Mesothelial cell of epicardium (in vitro differentiated cells): Measurements from ENCODE around the gene DNAJC11. TPM values are rescaled to one million over a fixed set of nuclear protein-coding genes. Genes with fewer than 3 reads are reported as not detected.
"Not testable (repeated sequence)": the region's sequence is repeated elsewhere in the genome, so short reads cannot be mapped to it uniquely, and the experiment has no call there.

ENCODE experiments used
- DNase-seq, 2 experiments: peaks; one replicate each; pipeline ENCODE4 v3.0.0; 2021; ENCODE audit warnings: low spot score in 2 of 2; ENCODE audit not compliant: unreplicated experiment in 2 of 2
- H3K27ac Mint-ChIP-seq: 2 replicates; pipeline ENCODE4 v1.8.0; 2021; ENCODE audit warnings: mixed read lengths
- H3K27me3 Mint-ChIP-seq: 2 replicates; pipeline ENCODE4 v1.8.0; 2021; ENCODE audit warnings: low read depth, mixed read lengths
- H3K36me3 Mint-ChIP-seq: 2 replicates; pipeline ENCODE4 v1.8.0; 2021; ENCODE audit warnings: mixed read lengths
- H3K4me1 Mint-ChIP-seq: 2 replicates; pipeline ENCODE4 v1.8.0; 2021; ENCODE audit warnings: mixed read lengths
- H3K4me3 Mint-ChIP-seq: 2 replicates; pipeline ENCODE4 v1.8.0; 2021; ENCODE audit warnings: mild to moderate bottlenecking, moderate library complexity, mixed read lengths
- H3K9me3 Mint-ChIP-seq: 2 replicates; pipeline ENCODE4 v1.8.0; 2021; ENCODE audit warnings: mixed read lengths
- CTCF ChIP-seq: fragments of 200-600 bp; sonication (generic); IDR thresholded peaks from one replicate; pipeline ENCODE4 v1.5.0; 2021; ENCODE audit warnings: antibody characterized with exemption; ENCODE audit not compliant: unreplicated experiment
- total RNA-seq: library from RNA; stranded (reverse); gene quantifications from 3 replicates; pipeline ENCODE4 v1.2.1, GENCODE V29; 2021

Gene DNAJC11
- total RNA-seq, 1 donor from 2014 or later: 63.4 TPM

- Mint-ChIP-seq H3K4me1 (no peaks in the 10 kb centered on the region), H3K36me3 (peaks cover 26% of the 10 kb centered on the region), H3K4me3 (no peak overlapping the region), H3K27me3 (no peaks in the 10 kb centered on the region), H3K27ac (no peak overlapping the region), H3K9me3 (no peaks in the 10 kb centered on the region)
- no peak for TF ChIP-seq CTCF
- DNase-seq: no peak
Observed at GRCh38 chr1:6668503-6668902, 33.1 kb downstream of the DNAJC11 start.

GRCh38 chr1:6667139-6667538, 34.5 kb downstream of the DNAJC11 start:
- H3K27me3 Mint-ChIP-seq: no peaks in the 10 kb centered on the region
- no peak overlapping the region for H3K4me3 Mint-ChIP-seq
- peaks cover 31% of the 10 kb centered on the region for H3K36me3 Mint-ChIP-seq
- no peaks in the 10 kb centered on the region for H3K9me3 Mint-ChIP-seq
- DNase-seq: no peak
- H3K4me1 Mint-ChIP-seq: no peaks in the 10 kb centered on the region
- H3K27ac Mint-ChIP-seq: no peak overlapping the region
- TF ChIP-seq CTCF: no peak

GRCh38 chr1:6666696-6667095, 34.9 kb downstream of the DNAJC11 start:
- no peak overlapping the region for H3K27ac Mint-ChIP-seq
- H3K9me3 Mint-ChIP-seq: no peaks in the 10 kb centered on the region
- no peak for DNase-seq
- H3K4me3 Mint-ChIP-seq: no peak overlapping the region
- H3K27me3 Mint-ChIP-seq: no peaks in the 10 kb centered on the region
- no peaks in the 10 kb centered on the region for H3K4me1 Mint-ChIP-seq
- no peak for TF ChIP-seq CTCF
- peaks cover 31% of the 10 kb centered on the region for H3K36me3 Mint-ChIP-seq

GRCh38 chr1:6662468-6662867, 39.1 kb downstream of the DNAJC11 start:
- H3K4me1 Mint-ChIP-seq, H3K4me3 Mint-ChIP-seq, H3K27ac Mint-ChIP-seq, H3K9me3 Mint-ChIP-seq, H3K27me3 Mint-ChIP-seq, DNase-seq: not testable (repeated sequence)
- peaks cover 22% of the 10 kb centered on the region for H3K36me3 Mint-ChIP-seq

- no peak for TF ChIP-seq CTCF
- Mint-ChIP-seq H3K36me3 (peaks cover 14% of the 10 kb centered on the region), H3K27me3 (no peaks in the 10 kb centered on the region), H3K4me3 (no peak overlapping the region), H3K4me1 (peaks cover 6% of the 10 kb centered on the region), H3K9me3 (no peaks in the 10 kb centered on the region), H3K27ac (no peak overlapping the region)
- DNase-seq: no peak
Observed at GRCh38 chr1:6660415-6661049, 41.1 kb downstream of the DNAJC11 start.

GRCh38 chr1:6658359-6659060, 43.1 kb downstream of the DNAJC11 start:
- H3K27ac Mint-ChIP-seq: no peak overlapping the region
- H3K9me3 Mint-ChIP-seq: no peaks in the 10 kb centered on the region
- no peaks in the 10 kb centered on the region for H3K27me3 Mint-ChIP-seq
- H3K36me3 Mint-ChIP-seq: peaks cover 8% of the 10 kb centered on the region
- H3K4me1 Mint-ChIP-seq: peaks cover 6% of the 10 kb centered on the region
- no peak overlapping the region for H3K4me3 Mint-ChIP-seq
- no peak for TF ChIP-seq CTCF
- no peak for DNase-seq
